Measurements from ENCODE around the gene TMPO.
A peak's percentile ranks its signal among the peaks of the same experiment; 100 is the strongest.
"Not testable (repeated sequence)": the region's sequence is repeated elsewhere in the genome, so short reads cannot be mapped to it uniquely, and the experiment has no call there.

TMPO gene

GRCh38 chr12:98490501-98491453 lies 24.6 kb upstream of the TMPO start:
- Histone ChIP-seq H3K36me3 (ENCODE audit: insufficient read depth, low read length) (no peaks in the 10 kb centered on the region), H3K4me1 (ENCODE audit: insufficient read depth, low read length) (peaks cover 36% of the 10 kb centered on the region), H3K9ac (ENCODE audit: low read depth, low read length) (peak overlapping the region; percentile 9), H3K9me3 (ENCODE audit: control insufficient read depth, insufficient read depth, low read length) (no peaks in the 10 kb centered on the region)

GRCh38 chr12:98492580-98493140 lies 22.7 kb upstream of the TMPO start:
- Histone ChIP-seq H3K36me3 (ENCODE audit: insufficient read depth, low read length) (no peaks in the 10 kb centered on the region), H3K9me3 (ENCODE audit: control insufficient read depth, insufficient read depth, low read length) (no peaks in the 10 kb centered on the region), H3K4me1 (ENCODE audit: insufficient read depth, low read length) (peaks cover 36% of the 10 kb centered on the region), H3K9ac (ENCODE audit: low read depth, low read length) (no peak overlapping the region)

GRCh38 chr12:98501266-98501629 lies 14.1 kb upstream of the TMPO start:
- H3K36me3 ChIP-seq (ENCODE audit: insufficient read depth, low read length); H3K9ac ChIP-seq (ENCODE audit: low read depth, low read length); H3K4me1 ChIP-seq (ENCODE audit: insufficient read depth, low read length): not testable (repeated sequence)

GRCh38 chr12:98503342-98503591 lies 12.1 kb upstream of the TMPO start:
- no peaks in the 10 kb centered on the region for H3K36me3 ChIP-seq (ENCODE audit: insufficient read depth, low read length)
- H3K4me1 ChIP-seq (ENCODE audit: insufficient read depth, low read length) = no peaks in the 10 kb centered on the region
- peak overlapping the region; percentile 84 for H3K9ac ChIP-seq (ENCODE audit: low read depth, low read length)
- H3K9me3 ChIP-seq (ENCODE audit: control insufficient read depth, insufficient read depth, low read length) = no peaks in the 10 kb centered on the region

More at GRCh38 chr12:98501266-98501629, 14.1 kb upstream of the TMPO start:
- not testable (repeated sequence) for H3K9me3 ChIP-seq (ENCODE audit: control insufficient read depth, insufficient read depth, low read length)

GRCh38 chr12:98503592-98504367 lies 11.6 kb upstream of the TMPO start:
- Histone ChIP-seq H3K9me3 (ENCODE audit: control insufficient read depth, insufficient read depth, low read length) (no peaks in the 10 kb centered on the region), H3K9ac (ENCODE audit: low read depth, low read length) (peak overlapping the region; percentile 84), H3K36me3 (ENCODE audit: insufficient read depth, low read length) (no peaks in the 10 kb centered on the region), H3K4me1 (ENCODE audit: insufficient read depth, low read length) (no peaks in the 10 kb centered on the region)

- Histone ChIP-seq H3K36me3 (ENCODE audit: insufficient read depth, low read length) (no peaks in the 10 kb centered on the region), H3K9ac (ENCODE audit: low read depth, low read length) (peak overlapping the region; percentile 84), H3K9me3 (ENCODE audit: control insufficient read depth, insufficient read depth, low read length) (no peaks in the 10 kb centered on the region), H3K4me1 (ENCODE audit: insufficient read depth, low read length) (0 out of 2 replicates have a peak, but pooled peaks cover 3% of the 10 kb centered on the region)
Measured at GRCh38 chr12:98504368-98504617, 11.1 kb upstream of the TMPO start.

GRCh38 chr12:98509063-98509462 lies 6.3 kb upstream of the TMPO start:
- H3K36me3 ChIP-seq (ENCODE audit: insufficient read depth, low read length) = no peaks in the 10 kb centered on the region
- no peaks in the 10 kb centered on the region for H3K9me3 ChIP-seq (ENCODE audit: control insufficient read depth, insufficient read depth, low read length)
- H3K9ac ChIP-seq (ENCODE audit: low read depth, low read length) = no peak overlapping the region
- peaks cover 17% of the 10 kb centered on the region for H3K4me1 ChIP-seq (ENCODE audit: insufficient read depth, low read length)

GRCh38 chr12:98511806-98512205 lies 3.6 kb upstream of the TMPO start:
- H3K9me3 ChIP-seq (ENCODE audit: control insufficient read depth, insufficient read depth, low read length); H3K36me3 ChIP-seq (ENCODE audit: insufficient read depth, low read length); H3K9ac ChIP-seq (ENCODE audit: low read depth, low read length): not testable (repeated sequence)
- peaks cover 17% of the 10 kb centered on the region for H3K4me1 ChIP-seq (ENCODE audit: insufficient read depth, low read length)

- Histone ChIP-seq H3K36me3 (ENCODE audit: insufficient read depth, low read length) (no peaks in the 10 kb centered on the region), H3K9ac (ENCODE audit: low read depth, low read length) (peak overlapping the region; percentile 26), H3K9me3 (ENCODE audit: control insufficient read depth, insufficient read depth, low read length) (no peaks in the 10 kb centered on the region), H3K4me1 (ENCODE audit: insufficient read depth, low read length) (peaks cover 17% of the 10 kb centered on the region)
Measured at GRCh38 chr12:98513379-98514322, 1.7 kb upstream of the TMPO start.

GRCh38 chr12:98514982-98515286 lies 456 bp upstream of the TMPO start:
- Histone ChIP-seq H3K36me3 (ENCODE audit: insufficient read depth, low read length) (no peaks in the 10 kb centered on the region), H3K9ac (ENCODE audit: low read depth, low read length) (peak overlapping the region; percentile 97), H3K4me1 (ENCODE audit: insufficient read depth, low read length) (peaks cover 14% of the 10 kb centered on the region), H3K9me3 (ENCODE audit: control insufficient read depth, insufficient read depth, low read length) (no peaks in the 10 kb centered on the region)

GRCh38 chr12:98516111-98516873 lies 902 bp downstream of the TMPO start:
- peak overlapping the region; percentile 97 for H3K9ac ChIP-seq (ENCODE audit: low read depth, low read length)
- H3K9me3 ChIP-seq (ENCODE audit: control insufficient read depth, insufficient read depth, low read length) = no peaks in the 10 kb centered on the region
- H3K4me1 ChIP-seq (ENCODE audit: insufficient read depth, low read length) = peaks cover 14% of the 10 kb centered on the region
- H3K36me3 ChIP-seq (ENCODE audit: insufficient read depth, low read length) = no peaks in the 10 kb centered on the region

- no peaks in the 10 kb centered on the region for H3K4me1 ChIP-seq (ENCODE audit: insufficient read depth, low read length)
- no peaks in the 10 kb centered on the region for H3K9me3 ChIP-seq (ENCODE audit: control insufficient read depth, insufficient read depth, low read length)
- H3K9ac ChIP-seq (ENCODE audit: low read depth, low read length) = no peak overlapping the region
- H3K36me3 ChIP-seq (ENCODE audit: insufficient read depth, low read length) = peaks cover 4% of the 10 kb centered on the region; the same call in 1 of the 2 replicates
Measured at GRCh38 chr12:98519257-98519907, 4.0 kb downstream of the TMPO start.

GRCh38 chr12:98530068-98530467 lies 14.7 kb downstream of the TMPO start:
- Histone ChIP-seq H3K9ac (ENCODE audit: low read depth, low read length) (no peak overlapping the region), H3K36me3 (ENCODE audit: insufficient read depth, low read length) (peaks cover 15% of the 10 kb centered on the region), H3K4me1 (ENCODE audit: insufficient read depth, low read length) (no peaks in the 10 kb centered on the region), H3K9me3 (ENCODE audit: control insufficient read depth, insufficient read depth, low read length) (no peaks in the 10 kb centered on the region)

Measured in ES-I3 (cell line).